ENCODE measurements around the gene PTPRE. TPM values are rescaled to one million over a fixed set of nuclear protein-coding genes. Genes with fewer than 3 reads are reported as not detected.

Gene PTPRE
- total and polyA plus RNA-seq, 10 of the 15 experiments (the other 5 are each of a cell fraction or from before 2014, with no cell fraction given) = 2.9 to 7.6 (median 5.8) TPM

DNA sequence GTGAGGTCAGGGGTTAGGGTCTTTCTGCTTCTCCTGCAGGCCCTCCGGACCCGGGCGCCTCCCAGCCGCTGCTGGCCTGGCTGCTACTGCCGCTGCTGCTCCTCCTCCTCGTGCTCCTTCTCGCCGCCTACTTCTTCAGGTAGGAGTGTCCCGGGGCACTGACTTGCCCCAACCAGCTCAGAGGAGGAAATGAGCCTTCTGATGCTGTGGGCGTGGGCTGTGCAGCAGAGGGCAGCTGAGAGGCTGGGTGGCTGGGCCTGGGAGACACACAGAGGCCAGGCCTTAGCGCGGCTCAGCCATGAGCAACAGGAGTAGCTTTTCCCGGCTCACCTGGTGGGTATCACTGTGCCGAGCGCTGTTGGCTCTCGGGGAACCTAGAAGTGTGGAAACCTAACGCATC is 140.4 kb downstream of the PTPRE start (continued):
- TF ChIP-seq, protein P1, sequence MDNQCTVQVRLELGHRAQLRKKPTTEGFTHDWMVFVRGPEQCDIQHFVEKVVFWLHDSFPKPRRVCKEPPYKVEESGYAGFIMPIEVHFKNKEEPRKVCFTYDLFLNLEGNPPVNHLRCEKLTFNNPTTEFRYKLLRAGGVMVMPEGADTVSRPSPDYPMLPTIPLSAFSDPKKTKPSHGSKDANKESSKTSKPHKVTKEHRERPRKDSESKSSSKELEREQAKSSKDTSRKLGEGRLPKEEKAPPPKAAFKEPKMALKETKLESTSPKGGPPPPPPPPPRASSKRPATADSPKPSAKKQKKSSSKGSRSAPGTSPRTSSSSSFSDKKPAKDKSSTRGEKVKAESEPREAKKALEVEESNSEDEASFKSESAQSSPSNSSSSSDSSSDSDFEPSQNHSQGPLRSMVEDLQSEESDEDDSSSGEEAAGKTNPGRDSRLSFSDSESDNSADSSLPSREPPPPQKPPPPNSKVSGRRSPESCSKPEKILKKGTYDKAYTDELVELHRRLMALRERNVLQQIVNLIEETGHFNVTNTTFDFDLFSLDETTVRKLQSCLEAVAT (IDR thresholded peaks at IDR 0.05) = no peak
- TF ChIP-seq, protein P2, sequence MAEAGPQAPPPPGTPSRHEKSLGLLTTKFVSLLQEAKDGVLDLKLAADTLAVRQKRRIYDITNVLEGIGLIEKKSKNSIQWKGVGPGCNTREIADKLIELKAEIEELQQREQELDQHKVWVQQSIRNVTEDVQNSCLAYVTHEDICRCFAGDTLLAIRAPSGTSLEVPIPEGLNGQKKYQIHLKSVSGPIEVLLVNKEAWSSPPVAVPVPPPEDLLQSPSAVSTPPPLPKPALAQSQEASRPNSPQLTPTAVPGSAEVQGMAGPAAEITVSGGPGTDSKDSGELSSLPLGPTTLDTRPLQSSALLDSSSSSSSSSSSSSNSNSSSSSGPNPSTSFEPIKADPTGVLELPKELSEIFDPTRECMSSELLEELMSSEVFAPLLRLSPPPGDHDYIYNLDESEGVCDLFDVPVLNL (IDR thresholded peaks at IDR 0.05; ENCODE audit: low read depth, low read length) = no peak
- TF ChIP-seq, protein P3, sequence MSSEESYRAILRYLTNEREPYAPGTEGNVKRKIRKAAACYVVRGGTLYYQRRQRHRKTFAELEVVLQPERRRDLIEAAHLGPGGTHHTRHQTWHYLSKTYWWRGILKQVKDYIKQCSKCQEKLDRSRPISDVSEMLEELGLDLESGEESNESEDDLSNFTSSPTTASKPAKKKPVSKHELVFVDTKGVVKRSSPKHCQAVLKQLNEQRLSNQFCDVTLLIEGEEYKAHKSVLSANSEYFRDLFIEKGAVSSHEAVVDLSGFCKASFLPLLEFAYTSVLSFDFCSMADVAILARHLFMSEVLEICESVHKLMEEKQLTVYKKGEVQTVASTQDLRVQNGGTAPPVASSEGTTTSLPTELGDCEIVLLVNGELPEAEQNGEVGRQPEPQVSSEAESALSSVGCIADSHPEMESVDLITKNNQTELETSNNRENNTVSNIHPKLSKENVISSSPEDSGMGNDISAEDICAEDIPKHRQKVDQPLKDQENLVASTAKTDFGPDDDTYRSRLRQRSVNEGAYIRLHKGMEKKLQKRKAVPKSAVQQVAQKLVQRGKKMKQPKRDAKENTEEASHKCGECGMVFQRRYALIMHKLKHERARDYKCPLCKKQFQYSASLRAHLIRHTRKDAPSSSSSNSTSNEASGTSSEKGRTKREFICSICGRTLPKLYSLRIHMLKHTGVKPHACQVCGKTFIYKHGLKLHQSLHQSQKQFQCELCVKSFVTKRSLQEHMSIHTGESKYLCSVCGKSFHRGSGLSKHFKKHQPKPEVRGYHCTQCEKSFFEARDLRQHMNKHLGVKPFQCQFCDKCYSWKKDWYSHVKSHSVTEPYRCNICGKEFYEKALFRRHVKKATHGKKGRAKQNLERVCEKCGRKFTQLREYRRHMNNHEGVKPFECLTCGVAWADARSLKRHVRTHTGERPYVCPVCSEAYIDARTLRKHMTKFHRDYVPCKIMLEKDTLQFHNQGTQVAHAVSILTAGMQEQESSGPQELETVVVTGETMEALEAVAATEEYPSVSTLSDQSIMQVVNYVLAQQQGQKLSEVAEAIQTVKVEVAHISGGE (CRISPR knock-in tag; IDR thresholded peaks at IDR 0.05) = no peak
- TF ChIP-seq JUND (IDR thresholded peaks at IDR 0.05; ENCODE audit: low read depth, low read length) (no peak), NRF1 (conservative IDR thresholded peaks at IDR 0.05; ENCODE audit: low read depth, low read length) (no peak), CHD2 (IDR thresholded peaks at IDR 0.05; ENCODE audit: borderline replicate concordance, low read depth, low read length) (peak; percentile 47; the same call in 1 of the 2 replicates), POLR2A (IDR thresholded peaks at IDR 0.05; ENCODE audit: low read depth, low read length) (peak; percentile 89), TBL1XR1 (IDR thresholded peaks at IDR 0.05; ENCODE audit: low read depth, low read length) (no peak), IKZF1 (conservative IDR thresholded peaks at IDR 0.05) (peak; percentile 64), KAT2A (conservative IDR thresholded peaks at IDR 0.05; ENCODE audit: control insufficient read depth, low read depth, low read length) (no peak), CEBPB (IDR thresholded peaks at IDR 0.05; ENCODE audit: borderline replicate concordance in 1 of 2, low read depth in 2 of 2, low read length in 2 of 2) (no peak), CBX3 (IDR thresholded peaks at IDR 0.05; ENCODE audit: borderline replicate concordance, low read depth) (no peak), MTA2 (IDR thresholded peaks at IDR 0.05; ENCODE audit: low read depth) (no peak)
- TF ChIP-seq, protein P4, sequence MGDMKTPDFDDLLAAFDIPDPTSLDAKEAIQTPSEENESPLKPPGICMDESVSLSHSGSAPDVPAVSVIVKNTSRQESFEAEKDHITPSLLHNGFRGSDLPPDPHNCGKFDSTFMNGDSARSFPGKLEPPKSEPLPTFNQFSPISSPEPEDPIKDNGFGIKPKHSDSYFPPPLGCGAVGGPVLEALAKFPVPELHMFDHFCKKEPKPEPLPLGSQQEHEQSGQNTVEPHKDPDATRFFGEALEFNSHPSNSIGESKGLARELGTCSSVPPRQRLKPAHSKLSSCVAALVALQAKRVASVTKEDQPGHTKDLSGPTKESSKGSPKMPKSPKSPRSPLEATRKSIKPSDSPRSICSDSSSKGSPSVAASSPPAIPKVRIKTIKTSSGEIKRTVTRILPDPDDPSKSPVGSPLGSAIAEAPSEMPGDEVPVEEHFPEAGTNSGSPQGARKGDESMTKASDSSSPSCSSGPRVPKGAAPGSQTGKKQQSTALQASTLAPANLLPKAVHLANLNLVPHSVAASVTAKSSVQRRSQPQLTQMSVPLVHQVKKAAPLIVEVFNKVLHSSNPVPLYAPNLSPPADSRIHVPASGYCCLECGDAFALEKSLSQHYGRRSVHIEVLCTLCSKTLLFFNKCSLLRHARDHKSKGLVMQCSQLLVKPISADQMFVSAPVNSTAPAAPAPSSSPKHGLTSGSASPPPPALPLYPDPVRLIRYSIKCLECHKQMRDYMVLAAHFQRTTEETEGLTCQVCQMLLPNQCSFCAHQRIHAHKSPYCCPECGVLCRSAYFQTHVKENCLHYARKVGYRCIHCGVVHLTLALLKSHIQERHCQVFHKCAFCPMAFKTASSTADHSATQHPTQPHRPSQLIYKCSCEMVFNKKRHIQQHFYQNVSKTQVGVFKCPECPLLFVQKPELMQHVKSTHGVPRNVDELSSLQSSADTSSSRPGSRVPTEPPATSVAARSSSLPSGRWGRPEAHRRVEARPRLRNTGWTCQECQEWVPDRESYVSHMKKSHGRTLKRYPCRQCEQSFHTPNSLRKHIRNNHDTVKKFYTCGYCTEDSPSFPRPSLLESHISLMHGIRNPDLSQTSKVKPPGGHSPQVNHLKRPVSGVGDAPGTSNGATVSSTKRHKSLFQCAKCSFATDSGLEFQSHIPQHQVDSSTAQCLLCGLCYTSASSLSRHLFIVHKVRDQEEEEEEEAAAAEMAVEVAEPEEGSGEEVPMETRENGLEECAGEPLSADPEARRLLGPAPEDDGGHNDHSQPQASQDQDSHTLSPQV (IDR thresholded peaks at IDR 0.05) = no peak
